ENCODE data around the gene STARD3. TPM values are rescaled to one million over a fixed set of nuclear protein-coding genes. Genes with fewer than 3 reads are reported as not detected.

The STARD3 gene
- total and polyA plus RNA-seq, 2 donors (not counting 3 experiments of a cell fraction or from before 2014, with no cell fraction given): 51.0 to 75.7 TPM

- FAIRE-seq (no peak), DNase-seq (ENCODE audit: low read depth, low spot score) (no peak)
- H3K4me2 ChIP-seq (ENCODE audit: insufficient read depth, low read length): no peak overlapping the region
- no peak overlapping the region for H3K4me3 ChIP-seq (replicated peaks in 1 of 3; ENCODE audit: insufficient read depth in 1 of 3, low read depth in 1 of 3, low read length in 3 of 3)
- BruUV-seq (replicated peaks): no TSS peak
- TF ChIP-seq MYC (IDR thresholded peaks at IDR 0.05; ENCODE audit: low read depth, low read length) (no peak), CTCF (IDR thresholded peaks at IDR 0.05; ENCODE audit: extremely low read depth in 1 of 2, insufficient read depth in 1 of 2, low read depth in 1 of 2, low read length in 2 of 2) (no peak), EZH2 (IDR thresholded peaks at IDR 0.05; ENCODE audit: borderline replicate concordance, low read depth, low read length, severe bottlenecking) (no peak), POLR2AphosphoS5 (IDR thresholded peaks at IDR 0.05; ENCODE audit: insufficient read depth, low read depth, low read length) (no peak), FOS (IDR thresholded peaks at IDR 0.05; ENCODE audit: borderline replicate concordance, insufficient read depth, low read length) (no peak)
- POLR2A ChIA-PET: no interaction called here
- CTCF ChIA-PET: interaction anchor here (0.8 to 13.1 kb wide), 9 partner anchors 10 to 50 kb away, joined by 3 to 291 read pairs (median 7); partner anchors contain the start of gene PGAP3
- H3K27ac ChIP-seq (ENCODE audit: insufficient read depth, low read depth, low read length): no peak overlapping the region
- H3K9ac ChIP-seq (replicated peaks; ENCODE audit: extremely low read depth, insufficient read depth, low read length): no peak overlapping the region
- no peaks in the 10 kb centered on the region for H3K9me1 ChIP-seq (replicated peaks; ENCODE audit: control insufficient read depth, extremely low read depth, insufficient read depth, low read length)
- H3K9me3 ChIP-seq (replicated peaks; ENCODE audit: control insufficient read depth, insufficient read depth, low read length): no peaks in the 10 kb centered on the region
- H3K36me3 ChIP-seq (ENCODE audit: control insufficient read depth in 2 of 2, extremely low read depth in 1 of 2, insufficient read depth in 2 of 2, low read length in 2 of 2): no peaks in the 10 kb centered on the region
- dilution Hi-C loops (cut with MboI; ENCODE audit: extremely low pct_ligation_motif_present, low sequenced_read_pairs): no loop called here
- intact Hi-C loops (cut with micrococcal nuclease): no loop called here
- no peaks in the 10 kb centered on the region for H4K20me1 ChIP-seq (replicated peaks; ENCODE audit: control insufficient read depth, extremely low read depth, insufficient read depth, low read length)
- H3K27me3 ChIP-seq (ENCODE audit: control insufficient read depth in 2 of 2, insufficient read depth in 2 of 2, low read length in 2 of 2): peaks cover 6 to 10% of the 10 kb centered on the region in 2 experiments
- no peaks in the 10 kb centered on the region for H3K4me1 ChIP-seq (ENCODE audit: control insufficient read depth, extremely low read depth, insufficient read depth, low read length)
- H2AFZ ChIP-seq (ENCODE audit: low read depth, low read length): no peak overlapping the region
- H3K79me2 ChIP-seq (ENCODE audit: control insufficient read depth, insufficient read depth, low read length): no peaks in the 10 kb centered on the region
Observed at GRCh38 chr17:39669897-39670735, 33.2 kb downstream of the STARD3 start.

Data from endothelial cell of umbilical vein (primary cell).